GM13976 (cell line): ENCODE data around the gene AFP.

Experiments used
- DNase-seq: peaks from one replicate; pipeline ENCODE4 v3.0.0; 2012; ENCODE audit warnings: low spot score
- CTCF ChIP-seq: IDR thresholded peaks from 2 replicates; pipeline ENCODE4 v1.5.1; 2012; ENCODE audit warnings: borderline replicate concordance, mild to moderate bottlenecking; ENCODE audit not compliant: insufficient read depth; ENCODE audit errors: extremely low read depth, missing control alignments, control extremely low read depth
- in situ Hi-C: fragments of 300-500 bp; cut with MboI; formaldehyde crosslinking; loops from one replicate; pipeline ENCODE4 v1.12.0; 2022; ENCODE audit warnings: low sequenced_read_pairs, mixed read lengths, inconsistent platforms; ENCODE audit not compliant: unreplicated experiment

Gene AFP

GRCh38 chr4:73447671-73448070 is 11.7 kb downstream of the AFP start:
- no peak for DNase-seq
- in situ Hi-C loops, result no loop called here
- no peak for TF ChIP-seq CTCF

- no peak for TF ChIP-seq CTCF
- DNase-seq, result no peak
- in situ Hi-C loops, result no loop called here
Measured at GRCh38 chr4:73448448-73449203, 12.6 kb downstream of the AFP start.

- DNase-seq, result no peak
- in situ Hi-C loops, result no loop called here
- TF ChIP-seq CTCF, result no peak
Measured at GRCh38 chr4:73450398-73451004, 14.5 kb downstream of the AFP start.

GRCh38 chr4:73451404-73451803 is 15.4 kb downstream of the AFP start:
- in situ Hi-C loops, result no loop called here
- TF ChIP-seq CTCF, result no peak
- DNase-seq, result no peak

- no peak for DNase-seq
- in situ Hi-C loops, result no loop called here
- TF ChIP-seq CTCF, result no peak
Measured at GRCh38 chr4:73451981-73452747, 16.1 kb downstream of the AFP start.

- DNase-seq, result no peak
- in situ Hi-C loops, result no loop called here
- no peak for TF ChIP-seq CTCF
Measured at GRCh38 chr4:73452953-73453700, 17.1 kb downstream of the AFP start.
